Measurements from ENCODE around the gene TRIM14.
"Not testable (repeated sequence)": the region's sequence is repeated elsewhere in the genome, so short reads cannot be mapped to it uniquely, and the experiment has no call there.

DNA sequence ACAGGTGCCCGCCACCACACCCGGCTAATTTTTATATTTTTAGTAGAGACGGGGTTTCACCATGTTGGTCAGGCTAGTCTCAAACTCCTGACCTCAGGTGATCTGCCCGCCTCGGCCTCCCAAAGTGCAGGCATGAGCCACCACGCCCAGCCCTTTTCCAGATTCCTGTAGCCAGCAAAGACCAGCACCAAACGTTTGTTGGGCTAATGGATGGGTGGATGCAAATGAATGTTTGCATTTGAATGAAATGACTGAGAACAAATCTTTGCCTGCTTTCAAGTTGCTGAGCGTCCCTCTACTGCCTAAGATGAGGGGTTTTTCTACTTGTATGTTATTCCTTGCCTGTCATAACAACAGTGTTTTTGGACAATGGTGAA lies 42.5 kb downstream of the TRIM14 start:
- TF ChIP-seq, protein P1, sequence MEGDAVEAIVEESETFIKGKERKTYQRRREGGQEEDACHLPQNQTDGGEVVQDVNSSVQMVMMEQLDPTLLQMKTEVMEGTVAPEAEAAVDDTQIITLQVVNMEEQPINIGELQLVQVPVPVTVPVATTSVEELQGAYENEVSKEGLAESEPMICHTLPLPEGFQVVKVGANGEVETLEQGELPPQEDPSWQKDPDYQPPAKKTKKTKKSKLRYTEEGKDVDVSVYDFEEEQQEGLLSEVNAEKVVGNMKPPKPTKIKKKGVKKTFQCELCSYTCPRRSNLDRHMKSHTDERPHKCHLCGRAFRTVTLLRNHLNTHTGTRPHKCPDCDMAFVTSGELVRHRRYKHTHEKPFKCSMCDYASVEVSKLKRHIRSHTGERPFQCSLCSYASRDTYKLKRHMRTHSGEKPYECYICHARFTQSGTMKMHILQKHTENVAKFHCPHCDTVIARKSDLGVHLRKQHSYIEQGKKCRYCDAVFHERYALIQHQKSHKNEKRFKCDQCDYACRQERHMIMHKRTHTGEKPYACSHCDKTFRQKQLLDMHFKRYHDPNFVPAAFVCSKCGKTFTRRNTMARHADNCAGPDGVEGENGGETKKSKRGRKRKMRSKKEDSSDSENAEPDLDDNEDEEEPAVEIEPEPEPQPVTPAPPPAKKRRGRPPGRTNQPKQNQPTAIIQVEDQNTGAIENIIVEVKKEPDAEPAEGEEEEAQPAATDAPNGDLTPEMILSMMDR (CRISPR knock-in tag; IDR thresholded peaks at IDR 0.05) = not testable (repeated sequence)
- not testable (repeated sequence) for TF ChIP-seq ISX (CRISPR knock-in tag; conservative IDR thresholded peaks at IDR 0.05); CCAR2 (optimal IDR thresholded peaks at IDR 0.05; ENCODE audit: low read depth, low read length); CHD2 (IDR thresholded peaks at IDR 0.05; ENCODE audit: low read depth, low read length); NR2F1 (CRISPR knock-in tag; IDR thresholded peaks at IDR 0.05); HIVEP1 (CRISPR knock-in tag; IDR thresholded peaks at IDR 0.05); PTBP1 (IDR thresholded peaks at IDR 0.05; ENCODE audit: low read depth, low read length, poor library complexity, severe bottlenecking); PITX1 (CRISPR knock-in tag; IDR thresholded peaks at IDR 0.05); ZNF557 (CRISPR knock-in tag; IDR thresholded peaks at IDR 0.05); ISL2 (CRISPR knock-in tag; IDR thresholded peaks at IDR 0.05); SMC3 (IDR thresholded peaks at IDR 0.05; ENCODE audit: low read length); NPAS2 (CRISPR knock-in tag; IDR thresholded peaks at IDR 0.05; ENCODE audit: borderline replicate concordance); ZKSCAN5 (CRISPR knock-in tag; IDR thresholded peaks at IDR 0.05); RORA (CRISPR knock-in tag; IDR thresholded peaks at IDR 0.05)

Data from HepG2 (cell line).